ENCODE data around the gene EFCAB6.

- TF ChIP-seq, protein P1, sequence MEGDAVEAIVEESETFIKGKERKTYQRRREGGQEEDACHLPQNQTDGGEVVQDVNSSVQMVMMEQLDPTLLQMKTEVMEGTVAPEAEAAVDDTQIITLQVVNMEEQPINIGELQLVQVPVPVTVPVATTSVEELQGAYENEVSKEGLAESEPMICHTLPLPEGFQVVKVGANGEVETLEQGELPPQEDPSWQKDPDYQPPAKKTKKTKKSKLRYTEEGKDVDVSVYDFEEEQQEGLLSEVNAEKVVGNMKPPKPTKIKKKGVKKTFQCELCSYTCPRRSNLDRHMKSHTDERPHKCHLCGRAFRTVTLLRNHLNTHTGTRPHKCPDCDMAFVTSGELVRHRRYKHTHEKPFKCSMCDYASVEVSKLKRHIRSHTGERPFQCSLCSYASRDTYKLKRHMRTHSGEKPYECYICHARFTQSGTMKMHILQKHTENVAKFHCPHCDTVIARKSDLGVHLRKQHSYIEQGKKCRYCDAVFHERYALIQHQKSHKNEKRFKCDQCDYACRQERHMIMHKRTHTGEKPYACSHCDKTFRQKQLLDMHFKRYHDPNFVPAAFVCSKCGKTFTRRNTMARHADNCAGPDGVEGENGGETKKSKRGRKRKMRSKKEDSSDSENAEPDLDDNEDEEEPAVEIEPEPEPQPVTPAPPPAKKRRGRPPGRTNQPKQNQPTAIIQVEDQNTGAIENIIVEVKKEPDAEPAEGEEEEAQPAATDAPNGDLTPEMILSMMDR (IDR thresholded peaks at IDR 0.05), result no peak
- TF ChIP-seq POLR2A (IDR thresholded peaks at IDR 0.05; ENCODE audit: low read depth) (no peak), POLR2AphosphoS5 (IDR thresholded peaks at IDR 0.05) (no peak), EP300 (IDR thresholded peaks at IDR 0.05) (no peak)
Observed at GRCh38 chr22:43505896-43506295, 306.2 kb downstream of the EFCAB6 start.
